Loucy (cell line): ENCODE measurements around the gene NDUFA8.

Source experiments
- CTCF ChIP-seq: fragments of 200-600 bp; sonication (generic); conservative IDR thresholded peaks from 2 replicates; pipeline ENCODE4 v1.5.1; 2014; ENCODE audit warnings: mild to moderate bottlenecking, antibody characterized with exemption, low read length
- EZH2phosphoT487 ChIP-seq: fragments of 200-600 bp; IDR thresholded peaks from 2 replicates; pipeline ENCODE4 v1.6.1; 2018; ENCODE audit warnings: antibody characterized with exemption, mild to moderate bottlenecking, moderate library complexity, borderline replicate concordance

- TF ChIP-seq CTCF, result no peak
- TF ChIP-seq EZH2phosphoT487, result no peak
Observed at GRCh38 chr9:122128007-122128968, 31.3 kb downstream of the NDUFA8 start.
